GM12873 (cell line): ENCODE results near the gene HM13.

ENCODE experiments used
- CTCF ChIP-seq: IDR thresholded peaks from 2 replicates; pipeline ENCODE4 v1.5.1; 2012; ENCODE audit warnings: low read depth, mild to moderate bottlenecking, moderate library complexity, low read length, control low read depth; ENCODE audit not compliant: insufficient read depth; ENCODE audit errors: missing control alignments

Gene HM13

GRCh38 chr20:31527266-31527665, 13.0 kb downstream of the HM13 start:
- TF ChIP-seq CTCF, result no peak

GRCh38 chr20:31535298-31535697, 21.1 kb downstream of the HM13 start:
- TF ChIP-seq CTCF, result no peak

DNA sequence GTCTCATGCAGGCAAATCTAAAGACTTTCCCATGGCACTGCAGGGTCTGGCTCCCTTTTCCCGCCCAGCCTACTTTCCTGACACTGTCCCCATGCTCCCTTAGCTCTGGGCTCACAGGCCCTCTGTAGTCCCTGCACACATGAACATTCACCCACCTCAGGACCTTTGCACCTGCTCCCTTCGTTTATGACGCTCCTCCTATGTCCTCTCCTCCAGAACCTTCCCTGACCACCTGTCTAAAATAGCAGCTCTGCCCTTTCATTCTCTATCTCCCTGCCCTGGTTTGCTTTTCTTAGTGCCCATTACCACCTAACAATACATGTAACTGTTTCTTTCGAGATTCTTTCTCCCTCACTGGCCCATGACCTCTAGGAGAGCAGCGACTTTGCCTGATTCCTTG, 22.3 kb downstream of the HM13 start:
- TF ChIP-seq CTCF, result no peak

DNA sequence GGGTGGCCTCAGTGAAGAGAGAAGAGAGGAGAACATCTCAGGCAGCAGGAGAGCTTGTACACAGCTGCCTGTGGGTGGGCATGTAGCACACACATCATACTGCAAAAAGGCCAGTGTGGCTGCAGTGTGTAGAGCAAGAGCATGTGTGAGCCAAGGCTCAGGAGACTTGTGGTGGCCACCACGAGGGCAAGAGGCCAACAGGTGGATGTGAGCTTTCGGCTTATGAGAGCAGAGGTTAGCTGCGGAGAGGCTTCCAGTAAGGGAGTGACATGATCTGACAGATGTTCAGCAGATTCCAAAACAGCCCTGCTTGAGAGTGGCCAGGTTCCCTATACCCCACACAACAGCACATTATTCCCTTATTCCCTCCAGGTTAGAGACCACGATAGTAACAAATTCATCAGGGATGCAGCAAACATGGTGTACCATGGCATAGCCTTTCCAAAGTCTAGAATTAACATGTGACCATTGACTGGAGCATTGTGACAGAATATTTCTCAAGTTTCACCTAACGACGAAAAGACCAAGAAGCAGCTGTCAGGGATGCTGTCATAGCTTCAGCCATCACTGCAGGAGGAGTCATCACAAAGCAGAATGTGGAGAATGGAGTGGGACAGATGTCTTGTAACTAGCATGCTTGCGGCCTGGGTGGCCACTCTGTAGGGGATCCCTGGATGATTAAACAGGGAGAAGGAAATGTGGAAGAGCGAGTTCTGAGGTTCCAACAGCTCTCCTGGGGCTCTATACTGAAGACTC, 23.1 kb downstream of the HM13 start:
- TF ChIP-seq CTCF, result no peak

GRCh38 chr20:31537890-31538289, 23.6 kb downstream of the HM13 start:
- TF ChIP-seq CTCF, result no peak

DNA sequence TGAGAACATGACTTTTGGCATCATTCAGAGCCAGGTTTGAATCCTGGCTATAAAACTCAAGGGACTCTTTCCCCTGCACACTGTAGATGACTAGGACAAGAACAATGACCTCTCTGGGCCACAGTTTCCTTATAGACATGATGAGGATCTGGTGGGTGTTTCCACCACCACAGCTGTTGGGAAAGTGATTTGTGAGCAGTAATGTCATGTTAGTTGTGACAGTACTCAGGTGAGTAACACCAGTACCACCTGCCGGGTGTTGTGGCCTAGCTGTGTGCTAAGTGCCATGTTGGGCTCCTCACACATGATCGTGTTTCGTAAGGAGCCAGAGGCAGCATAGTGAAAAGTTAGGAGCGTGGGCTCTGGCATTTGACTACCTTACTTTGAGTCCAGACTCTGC, 24.1 kb downstream of the HM13 start:
- no peak for TF ChIP-seq CTCF

DNA sequence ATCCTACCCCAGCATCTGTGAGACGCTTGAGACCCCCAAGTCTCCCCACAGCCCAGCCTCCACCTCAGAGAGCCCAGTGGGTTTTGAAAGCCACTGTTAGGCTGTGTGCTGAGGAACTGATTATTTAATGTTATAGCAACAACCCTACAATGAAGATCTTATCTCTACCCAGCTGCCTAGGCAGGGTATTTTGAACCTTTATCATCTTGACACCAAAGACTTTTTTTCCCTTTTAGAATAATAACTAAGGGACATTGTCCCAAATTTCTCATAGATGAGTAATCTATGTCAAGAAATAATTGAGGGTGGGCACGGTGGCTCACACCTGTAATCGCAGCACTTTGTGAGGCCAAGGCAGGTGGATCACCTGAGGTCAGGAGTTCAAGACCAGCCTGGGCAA, 26.2 kb downstream of the HM13 start:
- no peak for TF ChIP-seq CTCF
